ENCODE measurements around the gene ANKRD33.

The ANKRD33 gene

GRCh38 chr12:51846271-51846691 is 41.6 kb upstream of the ANKRD33 start:
- H3K27ac ChIP-seq, result peak overlapping the region; percentile 67
- no peak for TF ChIP-seq CTCF (conservative IDR thresholded peaks at IDR 0.05)

- peak overlapping the region; percentile 67 for H3K27ac ChIP-seq
- 0 out of 2 replicates have a peak, but pooled peaks have one; percentile 7 for TF ChIP-seq CTCF (conservative IDR thresholded peaks at IDR 0.05)
Observed at GRCh38 chr12:51846911-51847642, 40.8 kb upstream of the ANKRD33 start.

GRCh38 chr12:51847643-51848325 is 40.1 kb upstream of the ANKRD33 start:
- no peak for TF ChIP-seq CTCF (conservative IDR thresholded peaks at IDR 0.05)
- H3K27ac ChIP-seq, result peak overlapping the region; percentile 67

GRCh38 chr12:51848326-51848727 is 39.6 kb upstream of the ANKRD33 start, which contains the start of gene FIGNL2:
TSS of gene FIGNL2 (minus strand) at chr12:51848718. CDS start at chr12:51822413, 26,305 bp downstream.
- TF ChIP-seq CTCF (conservative IDR thresholded peaks at IDR 0.05), result no peak
- peak within 1 kb of the TSS; percentile 67 for H3K27ac ChIP-seq

- H3K27ac ChIP-seq, result no peak overlapping the region
- no peak for TF ChIP-seq CTCF (conservative IDR thresholded peaks at IDR 0.05)
Observed at GRCh38 chr12:51848841-51849735, 38.8 kb upstream of the ANKRD33 start.

GRCh38 chr12:51850081-51850964 is 37.6 kb upstream of the ANKRD33 start:
- no peak for TF ChIP-seq CTCF (conservative IDR thresholded peaks at IDR 0.05)
- H3K27ac ChIP-seq, result no peak overlapping the region

All from VCaP (cell line).